ENCODE data around the gene ZNF497.

ZNF497 gene

DNA sequence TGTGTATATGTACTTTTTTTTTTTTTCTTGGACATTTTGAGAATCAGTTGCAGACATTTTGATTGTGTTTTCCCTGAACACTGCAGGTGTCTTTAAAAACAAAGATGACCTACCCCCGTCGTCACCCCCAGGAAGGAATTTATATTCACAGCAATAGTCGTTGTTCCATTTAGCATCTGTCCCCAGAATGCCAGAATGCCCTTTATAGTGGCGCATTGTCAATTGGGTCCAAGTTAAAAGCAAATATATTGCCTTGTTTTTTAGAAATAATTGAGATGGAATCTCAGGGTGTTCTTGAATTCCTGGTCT, 31.1 kb upstream of the ZNF497 start:
- no peaks in the 10 kb centered on the region for H3K27me3 ChIP-seq (ENCODE audit: control insufficient read depth, insufficient read depth, low read length)
- H3K9me3 ChIP-seq (ENCODE audit: control insufficient read depth, low read length): no peaks in the 10 kb centered on the region
- TF ChIP-seq CTCF (IDR thresholded peaks at IDR 0.05): no peak
- peaks cover 4% of the 10 kb centered on the region for H3K4me1 ChIP-seq
- H3K9ac ChIP-seq: no peak overlapping the region
- no peak overlapping the region for H3K4me2 ChIP-seq (ENCODE audit: low read length)
- H3K36me3 ChIP-seq (ENCODE audit: control insufficient read depth, insufficient read depth, low read length): no peaks in the 10 kb centered on the region
- H3K79me2 ChIP-seq: peaks cover 2% of the 10 kb centered on the region
- no peak overlapping the region for H3K27ac ChIP-seq
- no peak overlapping the region for H2AFZ ChIP-seq
- H3K4me3 ChIP-seq (ENCODE audit: low read depth, low read length): no peak overlapping the region

GRCh38 chr19:58392945-58393724, 30.6 kb upstream of the ZNF497 start:
- peaks cover 7% of the 10 kb centered on the region for H3K4me1 ChIP-seq
- H3K4me3 ChIP-seq (ENCODE audit: low read depth, low read length): no peak overlapping the region
- H3K27ac ChIP-seq: no peak overlapping the region
- H3K79me2 ChIP-seq: peaks cover 5% of the 10 kb centered on the region
- TF ChIP-seq CTCF (IDR thresholded peaks at IDR 0.05): no peak
- H3K9me3 ChIP-seq (ENCODE audit: control insufficient read depth, low read length): no peaks in the 10 kb centered on the region
- no peak overlapping the region for H3K4me2 ChIP-seq (ENCODE audit: low read length)
- H3K36me3 ChIP-seq (ENCODE audit: control insufficient read depth, insufficient read depth, low read length): no peaks in the 10 kb centered on the region
- H3K9ac ChIP-seq: no peak overlapping the region
- H3K27me3 ChIP-seq (ENCODE audit: control insufficient read depth, insufficient read depth, low read length): no peaks in the 10 kb centered on the region
- no peak overlapping the region for H2AFZ ChIP-seq

DNA sequence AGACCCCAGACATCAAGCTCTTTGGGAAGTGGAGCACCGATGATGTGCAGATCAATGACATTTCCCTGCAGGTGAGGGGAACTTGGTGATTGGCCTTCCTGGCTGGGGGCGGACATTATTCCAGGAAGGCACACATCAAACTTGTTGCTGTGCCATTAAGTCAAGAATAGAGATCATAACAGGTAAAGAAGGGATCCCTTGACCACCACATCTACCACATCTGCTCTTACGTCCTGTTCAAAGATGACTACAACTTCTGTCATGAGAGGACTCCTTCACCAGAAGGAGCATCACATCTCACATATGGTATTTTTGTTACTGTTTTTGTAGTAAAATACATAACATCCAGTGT, 25.6 kb upstream of the ZNF497 start:
- peaks cover 19% of the 10 kb centered on the region for H3K4me1 ChIP-seq
- no peak overlapping the region for H3K27ac ChIP-seq
- H3K79me2 ChIP-seq: peaks cover 14% of the 10 kb centered on the region
- no peaks in the 10 kb centered on the region for H3K9me3 ChIP-seq (ENCODE audit: control insufficient read depth, low read length)
- no peak overlapping the region for H2AFZ ChIP-seq
- peak overlapping the region; percentile 91 for H3K4me3 ChIP-seq (ENCODE audit: low read depth, low read length)
- H3K27me3 ChIP-seq (ENCODE audit: control insufficient read depth, insufficient read depth, low read length): no peaks in the 10 kb centered on the region
- H3K4me2 ChIP-seq (ENCODE audit: low read length): peak overlapping the region; percentile 99
- no peaks in the 10 kb centered on the region for H3K36me3 ChIP-seq (ENCODE audit: control insufficient read depth, insufficient read depth, low read length)
- no peak overlapping the region for H3K9ac ChIP-seq
- TF ChIP-seq CTCF (IDR thresholded peaks at IDR 0.05): no peak

GRCh38 chr19:58387338-58388174, 25.0 kb upstream of the ZNF497 start:
- peaks cover 12% of the 10 kb centered on the region for H3K79me2 ChIP-seq
- H3K36me3 ChIP-seq (ENCODE audit: control insufficient read depth, insufficient read depth, low read length): no peaks in the 10 kb centered on the region
- peak overlapping the region; percentile 99 for H3K4me2 ChIP-seq (ENCODE audit: low read length)
- H3K27me3 ChIP-seq (ENCODE audit: control insufficient read depth, insufficient read depth, low read length): no peaks in the 10 kb centered on the region
- peak overlapping the region; percentile 91 for H3K4me3 ChIP-seq (ENCODE audit: low read depth, low read length)
- H3K27ac ChIP-seq: peak overlapping the region; percentile 98
- peaks cover 19% of the 10 kb centered on the region for H3K4me1 ChIP-seq
- H2AFZ ChIP-seq: peak overlapping the region; percentile 95
- no peaks in the 10 kb centered on the region for H3K9me3 ChIP-seq (ENCODE audit: control insufficient read depth, low read length)
- TF ChIP-seq CTCF (IDR thresholded peaks at IDR 0.05): no peak
- H3K9ac ChIP-seq: peak overlapping the region; percentile 47
